ENCODE results near the gene IL1RAPL1.

GRCh38 chrX:29643181-29643580, 1055.9 kb downstream of the IL1RAPL1 start:
- TF ChIP-seq POLR2A (IDR thresholded peaks at IDR 0.05; ENCODE audit: extremely low read depth, insufficient read length) (no peak), CTCF (IDR thresholded peaks at IDR 0.05; ENCODE audit: low read depth, low read length) (no peak)

Data from NB4 (cell line).